ENCODE results near the gene FYB2.

GRCh38 chr1:56670350-56670749, 148.9 kb downstream of the FYB2 start:
- TF ChIP-seq, protein P1, sequence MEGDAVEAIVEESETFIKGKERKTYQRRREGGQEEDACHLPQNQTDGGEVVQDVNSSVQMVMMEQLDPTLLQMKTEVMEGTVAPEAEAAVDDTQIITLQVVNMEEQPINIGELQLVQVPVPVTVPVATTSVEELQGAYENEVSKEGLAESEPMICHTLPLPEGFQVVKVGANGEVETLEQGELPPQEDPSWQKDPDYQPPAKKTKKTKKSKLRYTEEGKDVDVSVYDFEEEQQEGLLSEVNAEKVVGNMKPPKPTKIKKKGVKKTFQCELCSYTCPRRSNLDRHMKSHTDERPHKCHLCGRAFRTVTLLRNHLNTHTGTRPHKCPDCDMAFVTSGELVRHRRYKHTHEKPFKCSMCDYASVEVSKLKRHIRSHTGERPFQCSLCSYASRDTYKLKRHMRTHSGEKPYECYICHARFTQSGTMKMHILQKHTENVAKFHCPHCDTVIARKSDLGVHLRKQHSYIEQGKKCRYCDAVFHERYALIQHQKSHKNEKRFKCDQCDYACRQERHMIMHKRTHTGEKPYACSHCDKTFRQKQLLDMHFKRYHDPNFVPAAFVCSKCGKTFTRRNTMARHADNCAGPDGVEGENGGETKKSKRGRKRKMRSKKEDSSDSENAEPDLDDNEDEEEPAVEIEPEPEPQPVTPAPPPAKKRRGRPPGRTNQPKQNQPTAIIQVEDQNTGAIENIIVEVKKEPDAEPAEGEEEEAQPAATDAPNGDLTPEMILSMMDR (IDR thresholded peaks at IDR 0.05) = no peak
- no peak for TF ChIP-seq POLR2A (IDR thresholded peaks at IDR 0.05)
